ENCODE results near the gene MAPT. TPM values are rescaled to one million over a fixed set of nuclear protein-coding genes. Genes with fewer than 3 reads are reported as not detected.

MAPT gene
- total RNA-seq, result 10 to 100 TPM in 1 of 4 donors, 1 to 10 TPM in 3; 4.2 to 11.1 (median 7.3) TPM

DNA sequence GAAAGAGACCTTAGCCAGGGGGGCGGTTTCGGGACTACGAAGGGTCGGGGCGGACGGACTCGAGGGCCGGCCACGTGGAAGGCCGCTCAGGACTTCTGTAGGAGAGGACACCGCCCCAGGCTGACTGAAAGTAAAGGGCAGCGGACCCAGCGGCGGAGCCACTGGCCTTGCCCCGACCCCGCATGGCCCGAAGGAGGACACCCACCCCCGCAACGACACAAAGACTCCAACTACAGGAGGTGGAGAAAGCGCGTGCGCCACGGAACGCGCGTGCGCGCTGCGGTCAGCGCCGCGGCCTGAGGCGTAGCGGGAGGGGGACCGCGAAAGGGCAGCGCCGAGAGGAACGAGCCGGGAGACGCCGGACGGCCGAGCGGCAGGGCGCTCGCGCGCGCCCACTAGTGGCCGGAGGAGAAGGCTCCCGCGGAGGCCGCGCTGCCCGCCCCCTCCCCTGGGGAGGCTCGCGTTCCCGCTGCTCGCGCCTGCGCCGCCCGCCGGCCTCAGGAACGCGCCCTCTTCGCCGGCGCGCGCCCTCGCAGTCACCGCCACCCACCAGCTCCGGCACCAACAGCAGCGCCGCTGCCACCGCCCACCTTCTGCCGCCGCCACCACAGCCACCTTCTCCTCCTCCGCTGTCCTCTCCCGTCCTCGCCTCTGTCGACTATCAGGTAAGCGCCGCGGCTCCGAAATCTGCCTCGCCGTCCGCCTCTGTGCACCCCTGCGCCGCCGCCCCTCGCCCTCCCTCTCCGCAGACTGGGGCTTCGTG is at the start of gene MAPT:
Gene MAPT (plus strand): TSS at position 533 of the 763 bp plus-strand sequence. CDS start 67,784 bp downstream, outside the sequence.
- 4% methylated on average over 22 of the region's 97 CpGs for WGBS

DNA sequence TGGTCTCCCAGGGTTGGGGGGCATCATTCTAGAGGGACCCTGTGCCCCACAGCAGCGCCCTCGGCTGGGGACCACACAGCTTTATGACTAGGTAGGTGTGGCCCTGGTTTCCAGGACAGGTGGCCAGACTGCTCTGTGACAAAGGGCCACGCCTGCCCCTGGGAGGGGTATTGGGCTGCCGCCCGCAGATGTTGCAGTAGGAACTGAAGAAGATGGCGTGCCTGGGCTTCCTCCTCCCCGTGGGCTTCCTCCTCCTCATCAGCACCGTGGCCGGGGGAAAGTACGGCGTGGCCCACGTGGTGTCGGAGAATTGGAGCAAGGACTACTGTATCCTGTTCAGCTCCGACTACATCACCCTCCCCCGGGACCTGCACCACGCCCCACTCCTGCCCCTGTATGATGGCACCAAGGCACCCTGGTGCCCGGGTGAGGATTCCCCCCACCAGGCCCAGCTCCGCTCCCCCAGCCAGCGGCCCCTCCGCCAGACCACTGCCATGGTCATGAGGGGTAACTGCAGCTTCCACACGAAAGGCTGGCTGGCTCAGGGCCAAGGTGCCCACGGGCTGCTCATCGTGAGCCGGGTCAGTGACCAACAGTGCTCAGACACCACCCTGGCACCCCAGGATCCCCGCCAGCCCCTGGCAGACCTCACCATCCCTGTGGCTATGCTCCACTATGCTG is 49.5 kb upstream of the MAPT start, which contains the start of gene SPPL2C:
Gene SPPL2C (plus strand): TSS at position 187 of the 681 bp plus-strand sequence. CDS start 26 bp downstream, at position 213.
- no peak for TF ChIP-seq EP300 (IDR thresholded peaks at IDR 0.05)
- no peak for TF ChIP-seq POLR2AphosphoS5 (IDR thresholded peaks at IDR 0.05)
- Histone ChIP-seq H3K36me3 (no peaks in the 10 kb centered on the region), H3K4me3 (no peak within 1 kb of the TSS), H3K9me3 (no peaks in the 10 kb centered on the region), H3K4me1 (no peaks in the 10 kb centered on the region), H3K27me3 (peaks cover 0 to 25% (median 0%) of the 10 kb centered on the region in 4 donors), H3K27ac (replicated peaks in 1 of 4) (no peak within 1 kb of the TSS)
- no peak for DNase-seq (ENCODE audit: extremely low spot score)
- intact Hi-C loops (cut with DNase I), result no loop called here
- WGBS, result 88% methylated on average over 12 of the region's 25 CpGs

More for the DNA sequence above, at the start of gene MAPT:
- Histone ChIP-seq H3K36me3 (no peaks in the 10 kb centered on the region), H3K4me1 (peaks cover 24 to 35% (median 32%) of the 10 kb centered on the region in 4 donors), H3K27me3 (peaks cover 5 to 46% (median 24%) of the 10 kb centered on the region in 4 donors), H3K9me3 (no peaks in the 10 kb centered on the region), H3K4me3 (peak within 1 kb of the TSS; percentile 71 to 86 (median 82)), H3K27ac (replicated peaks in 1 of 4) (peak within 1 kb of the TSS; percentile 66 to 73 (median 69))
- TF ChIP-seq EP300 (IDR thresholded peaks at IDR 0.05) (no peak), POLR2AphosphoS5 (IDR thresholded peaks at IDR 0.05) (peak in 1 of 2 donors; percentile 88)
- TF ChIP-seq, protein P1, sequence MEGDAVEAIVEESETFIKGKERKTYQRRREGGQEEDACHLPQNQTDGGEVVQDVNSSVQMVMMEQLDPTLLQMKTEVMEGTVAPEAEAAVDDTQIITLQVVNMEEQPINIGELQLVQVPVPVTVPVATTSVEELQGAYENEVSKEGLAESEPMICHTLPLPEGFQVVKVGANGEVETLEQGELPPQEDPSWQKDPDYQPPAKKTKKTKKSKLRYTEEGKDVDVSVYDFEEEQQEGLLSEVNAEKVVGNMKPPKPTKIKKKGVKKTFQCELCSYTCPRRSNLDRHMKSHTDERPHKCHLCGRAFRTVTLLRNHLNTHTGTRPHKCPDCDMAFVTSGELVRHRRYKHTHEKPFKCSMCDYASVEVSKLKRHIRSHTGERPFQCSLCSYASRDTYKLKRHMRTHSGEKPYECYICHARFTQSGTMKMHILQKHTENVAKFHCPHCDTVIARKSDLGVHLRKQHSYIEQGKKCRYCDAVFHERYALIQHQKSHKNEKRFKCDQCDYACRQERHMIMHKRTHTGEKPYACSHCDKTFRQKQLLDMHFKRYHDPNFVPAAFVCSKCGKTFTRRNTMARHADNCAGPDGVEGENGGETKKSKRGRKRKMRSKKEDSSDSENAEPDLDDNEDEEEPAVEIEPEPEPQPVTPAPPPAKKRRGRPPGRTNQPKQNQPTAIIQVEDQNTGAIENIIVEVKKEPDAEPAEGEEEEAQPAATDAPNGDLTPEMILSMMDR (IDR thresholded peaks at IDR 0.05), result peak in 2 of 3 experiments; percentile 96 to 99
- intact Hi-C loops (cut with DNase I), result loop anchor here (5.0 kb wide), 1 partner anchor 58 kb away; no protein-coding TSS in a partner anchor
- DNase-seq (ENCODE audit: extremely low spot score), result peak; percentile 94

DNA sequence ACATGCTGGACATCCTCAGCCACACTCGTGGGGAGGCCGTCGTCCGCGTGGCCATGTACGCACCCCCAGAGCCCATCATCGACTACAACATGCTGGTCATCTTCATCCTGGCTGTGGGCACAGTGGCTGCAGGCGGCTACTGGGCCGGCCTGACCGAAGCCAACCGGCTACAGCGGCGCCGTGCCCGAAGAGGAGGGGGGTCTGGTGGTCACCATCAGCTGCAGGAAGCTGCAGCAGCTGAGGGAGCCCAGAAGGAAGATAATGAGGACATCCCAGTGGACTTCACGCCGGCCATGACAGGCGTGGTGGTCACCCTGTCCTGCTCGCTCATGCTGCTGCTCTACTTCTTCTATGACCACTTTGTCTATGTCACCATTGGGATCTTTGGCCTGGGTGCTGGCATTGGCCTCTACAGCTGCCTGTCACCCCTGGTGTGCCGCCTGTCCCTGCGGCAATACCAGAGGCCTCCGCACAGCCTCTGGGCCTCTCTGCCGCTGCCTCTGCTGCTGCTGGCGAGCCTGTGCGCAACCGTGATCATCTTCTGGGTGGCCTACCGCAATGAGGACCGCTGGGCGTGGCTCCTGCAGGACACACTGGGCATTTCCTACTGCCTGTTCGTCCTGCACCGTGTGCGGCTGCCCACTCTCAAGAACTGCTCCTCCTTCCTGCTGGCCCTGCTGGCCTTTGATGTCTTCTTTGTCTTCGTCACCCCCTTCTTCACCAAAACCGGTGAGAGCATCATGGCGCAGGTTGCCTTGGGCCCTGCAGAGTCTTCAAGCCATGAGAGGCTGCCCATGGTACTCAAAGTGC is 48.8 kb upstream of the MAPT start:
- no peak for DNase-seq (ENCODE audit: extremely low spot score)
- H3K36me3 ChIP-seq, result no peaks in the 10 kb centered on the region
- H3K4me3 ChIP-seq, result no peak overlapping the region
- H3K9me3 ChIP-seq, result no peaks in the 10 kb centered on the region
- no peak overlapping the region for H3K27ac ChIP-seq (replicated peaks in 1 of 4)
- H3K4me1 ChIP-seq, result no peaks in the 10 kb centered on the region
- intact Hi-C loops (cut with DNase I), result no loop called here
- TF ChIP-seq EP300 (IDR thresholded peaks at IDR 0.05), result no peak
- peaks cover 0 to 23% (median 0%) of the 10 kb centered on the region in 4 donors for H3K27me3 ChIP-seq
- WGBS, result 87% methylated on average over 32 of the region's 35 CpGs

DNA sequence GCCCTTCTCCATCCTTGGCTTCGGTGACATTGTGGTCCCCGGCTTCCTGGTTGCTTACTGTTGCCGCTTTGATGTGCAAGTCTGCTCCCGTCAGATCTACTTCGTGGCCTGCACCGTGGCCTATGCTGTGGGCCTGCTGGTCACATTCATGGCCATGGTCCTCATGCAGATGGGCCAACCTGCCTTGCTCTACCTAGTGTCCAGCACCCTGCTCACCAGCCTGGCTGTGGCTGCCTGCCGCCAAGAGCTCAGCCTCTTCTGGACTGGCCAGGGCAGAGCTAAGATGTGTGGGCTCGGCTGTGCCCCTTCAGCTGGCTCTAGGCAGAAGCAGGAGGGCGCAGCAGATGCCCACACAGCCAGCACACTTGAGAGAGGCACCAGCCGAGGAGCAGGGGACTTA is 48.1 kb upstream of the MAPT start:
- Histone ChIP-seq H3K4me3 (no peak overlapping the region), H3K4me1 (no peaks in the 10 kb centered on the region), H3K36me3 (no peaks in the 10 kb centered on the region), H3K27ac (replicated peaks in 1 of 4) (no peak overlapping the region), H3K27me3 (peaks cover 0 to 27% (median 0%) of the 10 kb centered on the region in 4 donors), H3K9me3 (no peaks in the 10 kb centered on the region)
- no peak for DNase-seq (ENCODE audit: extremely low spot score)
- intact Hi-C loops (cut with DNase I), result no loop called here
- WGBS, result 95% methylated on average over 6 of the region's 10 CpGs
- no peak for TF ChIP-seq POLR2AphosphoS5 (IDR thresholded peaks at IDR 0.05)
- TF ChIP-seq EP300 (IDR thresholded peaks at IDR 0.05), result no peak
- TF ChIP-seq POLR2A (IDR thresholded peaks at IDR 0.05; ENCODE audit: low read depth), result no peak
- TF ChIP-seq, protein P1 (IDR thresholded peaks at IDR 0.05), result no peak

DNA sequence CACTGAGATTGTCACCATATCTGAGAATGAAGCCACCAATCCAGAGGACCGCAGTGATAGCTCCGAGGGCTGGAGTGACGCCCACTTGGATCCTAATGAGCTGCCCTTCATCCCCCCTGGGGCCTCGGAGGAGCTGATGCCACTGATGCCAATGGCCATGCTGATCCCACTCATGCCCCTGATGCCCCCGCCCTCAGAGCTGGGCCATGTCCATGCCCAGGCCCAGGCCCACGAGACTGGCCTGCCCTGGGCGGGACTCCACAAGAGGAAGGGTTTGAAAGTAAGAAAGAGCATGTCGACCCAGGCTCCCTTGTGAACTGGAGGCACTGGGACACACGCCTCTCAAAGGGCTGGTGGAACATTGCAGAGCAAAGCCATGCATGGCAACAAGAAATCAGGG is 47.7 kb upstream of the MAPT start:
- no peak for DNase-seq (ENCODE audit: extremely low spot score)
- TF ChIP-seq POLR2A (IDR thresholded peaks at IDR 0.05; ENCODE audit: low read depth), result no peak
- no peak for TF ChIP-seq POLR2AphosphoS5 (IDR thresholded peaks at IDR 0.05)
- TF ChIP-seq, protein P1 (IDR thresholded peaks at IDR 0.05), result no peak
- no peak for TF ChIP-seq EP300 (IDR thresholded peaks at IDR 0.05)
- peaks cover 0 to 31% (median 0%) of the 10 kb centered on the region in 4 donors for H3K27me3 ChIP-seq
- intact Hi-C loops (cut with DNase I), result no loop called here
- H3K27ac ChIP-seq (replicated peaks in 1 of 4), result no peak overlapping the region
- H3K4me1 ChIP-seq, result no peaks in the 10 kb centered on the region
- H3K4me3 ChIP-seq, result no peak overlapping the region
- H3K9me3 ChIP-seq, result no peaks in the 10 kb centered on the region
- no peaks in the 10 kb centered on the region for H3K36me3 ChIP-seq
- whole genome bisulfite sequencing, result 74% methylated on average over 9 of the region's 9 CpGs
